Measurements from ENCODE around the gene ZNF283.

Gene ZNF283

DNA sequence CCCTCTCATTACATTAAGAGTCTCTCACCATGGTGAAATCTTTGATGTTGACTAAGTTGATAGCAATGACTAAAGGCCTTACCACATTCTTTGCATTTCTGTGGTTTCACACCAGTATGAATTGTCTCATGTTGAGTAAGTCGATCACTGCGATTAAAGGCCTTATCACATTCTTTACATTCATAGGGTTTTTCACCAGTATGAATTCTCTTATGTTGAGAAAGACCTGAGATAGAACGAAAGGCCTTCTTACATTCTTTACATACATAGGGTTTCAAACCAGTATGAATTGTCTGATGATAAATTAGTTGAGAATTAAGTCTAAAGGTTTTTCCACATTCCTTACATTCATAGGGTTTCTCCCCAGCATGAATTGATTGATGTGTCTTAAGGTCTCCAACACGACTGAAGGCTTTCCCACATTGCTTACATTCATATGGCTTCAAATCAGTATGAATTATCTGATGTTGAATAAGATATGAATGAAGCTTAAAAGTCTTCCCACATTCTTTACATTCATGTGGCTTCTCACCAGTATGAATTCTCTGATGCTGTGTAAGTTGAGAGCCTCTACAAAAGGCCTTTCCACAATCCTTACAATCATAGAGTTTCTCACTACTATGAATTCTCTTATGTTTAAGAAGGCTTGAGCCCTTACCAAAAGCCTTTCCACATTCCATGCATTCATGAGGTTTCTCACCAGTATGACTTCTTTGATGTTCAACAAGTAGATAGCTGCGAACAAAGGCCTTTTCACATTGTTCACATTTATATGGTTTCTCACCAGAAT is 45.6 kb downstream of the ZNF283 start:
- no peak for DNase-seq

DNA sequence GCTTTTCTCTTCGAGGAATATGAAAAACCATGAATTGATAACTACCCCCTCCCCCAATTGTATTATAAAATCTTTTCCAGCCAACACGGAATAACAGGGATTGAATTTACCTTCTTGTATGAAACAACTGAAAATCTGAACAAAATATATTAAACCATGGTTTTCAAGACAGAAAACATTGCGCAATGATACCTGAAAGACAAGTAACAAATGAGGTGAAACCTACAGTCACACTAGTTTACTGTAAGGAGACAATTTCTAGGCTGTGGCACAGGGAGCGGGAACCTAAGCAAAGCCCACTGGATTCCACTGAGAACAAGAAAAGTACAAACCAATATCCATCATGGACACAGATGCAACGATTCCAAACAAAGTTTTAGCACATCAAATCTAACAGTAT is 53.4 kb downstream of the ZNF283 start:
- no peak for DNase-seq

DNA sequence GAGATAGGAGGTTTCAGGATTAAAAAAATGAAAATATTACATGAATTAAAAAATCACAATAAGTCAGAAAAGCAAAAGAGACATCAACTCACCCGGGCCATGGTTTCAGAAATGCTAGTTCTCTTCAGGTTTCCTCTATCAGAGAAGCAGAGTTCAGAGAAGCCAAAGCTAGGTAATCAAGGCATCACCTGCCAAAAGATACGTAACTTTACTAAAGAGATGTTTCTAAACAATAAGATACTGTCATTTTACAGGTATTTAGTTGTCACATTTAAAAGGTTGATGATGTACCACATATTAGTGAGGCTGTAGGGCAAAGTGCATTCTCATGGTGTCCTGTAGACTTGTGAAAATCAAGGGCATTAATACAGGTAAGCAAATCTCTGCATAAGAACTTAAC is 56.7 kb downstream of the ZNF283 start, which contains the start of gene ZNF404:
Gene ZNF404, minus strand, starts transcription at position 101 of the 400 bp plus-strand sequence.
- DNase-seq = no peak

DNA sequence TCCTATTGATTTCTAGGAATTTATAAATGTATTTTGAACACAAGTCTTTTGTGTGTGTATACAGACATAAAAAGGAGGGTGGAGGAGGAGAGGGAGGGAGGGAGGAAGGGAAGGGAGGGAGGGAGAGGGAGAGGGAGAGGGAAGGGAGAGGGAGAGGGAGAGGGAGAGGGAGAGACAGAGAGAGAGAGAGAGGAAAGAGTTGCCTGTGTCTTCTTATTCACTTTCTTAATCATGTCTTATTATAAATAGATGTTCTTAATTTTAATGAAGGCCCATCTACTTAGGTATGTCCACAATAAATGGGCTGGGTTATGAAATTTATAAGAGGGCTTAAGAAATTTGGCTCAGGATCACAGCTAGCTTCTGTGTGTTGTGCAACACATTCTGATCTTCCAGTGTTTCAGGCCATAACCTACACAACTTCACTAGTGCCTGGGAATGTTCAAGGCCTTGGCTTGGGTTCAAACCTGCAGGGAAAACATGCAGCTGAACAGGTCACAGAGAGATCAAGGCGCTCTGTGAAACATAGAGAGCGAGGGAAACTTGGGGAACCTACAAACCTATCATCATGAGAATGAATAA is 68.7 kb downstream of the ZNF283 start:
- DNase-seq = no peak

All from T1000 (cell line).